Natural killer cell (primary cell): ENCODE data around the gene SEC16A. TPM values are rescaled to one million over a fixed set of nuclear protein-coding genes. Genes with fewer than 3 reads are reported as not detected.

Experiments used
- ATAC-seq, 3 donors: fragments of 150-1000 bp in 2 of 3; fragments of 200-7000 bp in 1 of 3; cut with Tn5 transposase; 1 replicate in 1 of 3; 2 replicates in 2 of 3; pipeline ENCODE4 v1.10.0; 2021; ENCODE audit warnings: mild to moderate bottlenecking in 2 of 3, moderate library complexity in 2 of 3
- DNase-seq, 2 donors: peaks; one replicate each; pipeline versions ENCODE4 v3.0.0 to v3.0.0-alpha.2; 2013 to 2021; ENCODE audit warnings: mixed read lengths in 1 of 2
- H3K27ac ChIP-seq: one replicate; pipeline ENCODE4 v1.5.1; 2013; ENCODE audit warnings: mild to moderate bottlenecking, low read length
- H3K27me3 ChIP-seq: one replicate; pipeline ENCODE4 v1.6.1; 2013; ENCODE audit warnings: low read length; ENCODE audit not compliant: control insufficient read depth, insufficient read depth
- H3K36me3 ChIP-seq: one replicate; pipeline ENCODE4 v1.6.1; 2013; ENCODE audit warnings: low read length; ENCODE audit not compliant: control insufficient read depth, insufficient read depth
- H3K4me1 ChIP-seq: one replicate; pipeline ENCODE4 v1.6.1; 2013; ENCODE audit warnings: low read length; ENCODE audit not compliant: control insufficient read depth, insufficient read depth
- H3K4me3 ChIP-seq: one replicate; pipeline ENCODE4 v1.5.1; 2013; ENCODE audit warnings: low read length
- H3K9me3 ChIP-seq: one replicate; pipeline ENCODE4 v1.6.1; 2013; ENCODE audit warnings: low read length; ENCODE audit not compliant: control insufficient read depth, insufficient read depth
- H3K27ac Mint-ChIP-seq, 2 donors: one replicate each; pipeline ENCODE4 v1.8.0; 2022; ENCODE audit warnings: mild to moderate bottlenecking in 2 of 2, mixed read lengths in 2 of 2, moderate library complexity in 1 of 2
- H3K27me3 Mint-ChIP-seq, 2 donors: one replicate each; pipeline ENCODE4 v1.8.0; 2022; ENCODE audit warnings: low read depth in 2 of 2, mixed read lengths in 2 of 2
- H3K36me3 Mint-ChIP-seq: one replicate; pipeline ENCODE4 v1.8.0; 2022; ENCODE audit warnings: mixed read lengths
- H3K4me1 Mint-ChIP-seq, 2 donors: one replicate each; pipeline ENCODE4 v1.8.0; 2022; ENCODE audit warnings: mixed read lengths in 2 of 2
- H3K4me3 Mint-ChIP-seq: one replicate; pipeline ENCODE4 v1.8.0; 2022; ENCODE audit warnings: mild to moderate bottlenecking, moderate library complexity, mixed read lengths
- H3K9me3 Mint-ChIP-seq, 2 donors: one replicate each; pipeline ENCODE4 v1.8.0; 2022; ENCODE audit warnings: mixed read lengths in 2 of 2
- WGBS: methylation state at CpG from one replicate; pipeline ENCODE4 v1.1.7; 2013; ENCODE audit warnings: missing lambda C conversion rate; ENCODE audit not compliant: insufficient coverage; 5-methylcytosine and 5-hydroxymethylcytosine counted together
- intact Hi-C: fragments of 100-400 bp; cut with micrococcal nuclease; formaldehyde crosslinking; loops from one replicate; pipeline ENCODE4 v1.14.2; 2022
- total RNA-seq, 4 donors: library from RNA; stranded (reverse); fragments of 120-200 nt in 1 of 4; gene quantifications; one replicate each; pipeline versions ENCODE4 v1.2.3 to v1.2.4, GENCODE V29; 2013 to 2022
- TF ChIP-seq, protein P1 (sequence below): fragments of 200-600 bp; IDR thresholded peaks from one replicate; pipeline ENCODE4 v1.8.0; 2022; ENCODE audit warnings: antibody characterized with exemption

SEC16A gene
- total RNA-seq, 3 donors from 2014 or later (not counting 1 experiment from before 2014, with no cell fraction given), result 84.3 to 89.0 (median 87.1) TPM

DNA sequence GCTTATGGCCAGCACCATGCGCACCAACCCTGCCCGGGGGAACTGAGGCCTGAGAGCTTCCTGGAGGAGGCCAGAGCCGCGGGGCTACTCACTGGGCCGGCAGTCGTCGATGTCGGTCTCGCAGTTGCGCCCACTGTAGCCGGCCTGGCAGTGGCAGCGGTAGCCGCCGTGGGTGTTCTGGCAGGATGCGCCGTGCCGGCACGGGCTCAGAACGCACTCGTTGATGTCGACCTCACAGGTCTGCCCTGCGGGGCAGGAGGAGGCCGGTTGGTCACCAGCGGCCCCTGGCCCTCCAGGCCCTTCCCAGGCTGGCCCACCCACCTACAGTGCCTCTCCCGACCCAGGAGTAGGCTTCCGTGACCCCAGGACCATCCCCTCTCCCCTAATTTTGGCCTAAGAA, 27.7 kb upstream of the SEC16A start:
- H3K27me3 Mint-ChIP-seq, result no peaks in the 10 kb centered on the region
- 94% methylated on average over 26 of the region's 26 CpGs for WGBS
- Histone ChIP-seq H3K27me3 (no peaks in the 10 kb centered on the region), H3K4me1 (peaks cover 11% of the 10 kb centered on the region), H3K4me3 (no peak overlapping the region), H3K36me3 (peaks cover 98% of the 10 kb centered on the region), H3K27ac (no peak overlapping the region), H3K9me3 (no peaks in the 10 kb centered on the region)
- no peak for ATAC-seq
- no peak for DNase-seq
- intact Hi-C loops, result no loop called here
- no peak overlapping the region for H3K27ac Mint-ChIP-seq
- H3K9me3 Mint-ChIP-seq, result no peaks in the 10 kb centered on the region
- no peak overlapping the region for H3K4me3 Mint-ChIP-seq
- H3K36me3 Mint-ChIP-seq, result no peaks in the 10 kb centered on the region
- H3K4me1 Mint-ChIP-seq, result no peaks in the 10 kb centered on the region
- TF ChIP-seq, protein P1, sequence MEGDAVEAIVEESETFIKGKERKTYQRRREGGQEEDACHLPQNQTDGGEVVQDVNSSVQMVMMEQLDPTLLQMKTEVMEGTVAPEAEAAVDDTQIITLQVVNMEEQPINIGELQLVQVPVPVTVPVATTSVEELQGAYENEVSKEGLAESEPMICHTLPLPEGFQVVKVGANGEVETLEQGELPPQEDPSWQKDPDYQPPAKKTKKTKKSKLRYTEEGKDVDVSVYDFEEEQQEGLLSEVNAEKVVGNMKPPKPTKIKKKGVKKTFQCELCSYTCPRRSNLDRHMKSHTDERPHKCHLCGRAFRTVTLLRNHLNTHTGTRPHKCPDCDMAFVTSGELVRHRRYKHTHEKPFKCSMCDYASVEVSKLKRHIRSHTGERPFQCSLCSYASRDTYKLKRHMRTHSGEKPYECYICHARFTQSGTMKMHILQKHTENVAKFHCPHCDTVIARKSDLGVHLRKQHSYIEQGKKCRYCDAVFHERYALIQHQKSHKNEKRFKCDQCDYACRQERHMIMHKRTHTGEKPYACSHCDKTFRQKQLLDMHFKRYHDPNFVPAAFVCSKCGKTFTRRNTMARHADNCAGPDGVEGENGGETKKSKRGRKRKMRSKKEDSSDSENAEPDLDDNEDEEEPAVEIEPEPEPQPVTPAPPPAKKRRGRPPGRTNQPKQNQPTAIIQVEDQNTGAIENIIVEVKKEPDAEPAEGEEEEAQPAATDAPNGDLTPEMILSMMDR, result no peak

DNA sequence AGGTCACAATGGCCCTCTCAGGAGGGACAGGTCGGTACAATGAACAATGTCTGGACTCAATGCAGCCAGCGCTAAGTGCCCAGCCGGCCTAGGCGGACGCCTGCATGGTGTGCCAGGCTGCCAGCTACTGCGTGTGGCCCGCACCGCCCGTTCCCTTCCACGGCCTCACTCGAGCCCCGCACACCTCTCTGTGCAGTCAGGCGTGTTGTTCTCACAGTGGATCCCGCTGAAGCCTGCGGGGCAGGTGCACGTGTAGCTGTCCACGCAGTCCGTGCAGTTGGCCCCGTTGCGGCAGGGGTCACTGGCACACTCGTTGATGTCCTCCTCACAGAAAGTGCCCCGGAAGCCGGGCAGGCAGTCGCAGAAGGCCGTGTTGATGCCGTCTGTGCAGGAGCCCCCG, 26.7 kb upstream of the SEC16A start:
- Histone ChIP-seq H3K36me3 (peaks cover 98% of the 10 kb centered on the region), H3K9me3 (no peaks in the 10 kb centered on the region), H3K27ac (no peak overlapping the region), H3K4me3 (no peak overlapping the region), H3K27me3 (no peaks in the 10 kb centered on the region), H3K4me1 (peaks cover 15% of the 10 kb centered on the region)
- TF ChIP-seq, protein P1, result no peak
- no peaks in the 10 kb centered on the region for H3K9me3 Mint-ChIP-seq
- intact Hi-C loops, result no loop called here
- no peaks in the 10 kb centered on the region for H3K4me1 Mint-ChIP-seq
- H3K4me3 Mint-ChIP-seq, result no peak overlapping the region
- H3K27ac Mint-ChIP-seq, result no peak overlapping the region
- WGBS, result 98% methylated on average over 27 of the region's 27 CpGs
- ATAC-seq (no peak), DNase-seq (no peak)
- H3K27me3 Mint-ChIP-seq, result no peaks in the 10 kb centered on the region
- no peaks in the 10 kb centered on the region for H3K36me3 Mint-ChIP-seq

DNA sequence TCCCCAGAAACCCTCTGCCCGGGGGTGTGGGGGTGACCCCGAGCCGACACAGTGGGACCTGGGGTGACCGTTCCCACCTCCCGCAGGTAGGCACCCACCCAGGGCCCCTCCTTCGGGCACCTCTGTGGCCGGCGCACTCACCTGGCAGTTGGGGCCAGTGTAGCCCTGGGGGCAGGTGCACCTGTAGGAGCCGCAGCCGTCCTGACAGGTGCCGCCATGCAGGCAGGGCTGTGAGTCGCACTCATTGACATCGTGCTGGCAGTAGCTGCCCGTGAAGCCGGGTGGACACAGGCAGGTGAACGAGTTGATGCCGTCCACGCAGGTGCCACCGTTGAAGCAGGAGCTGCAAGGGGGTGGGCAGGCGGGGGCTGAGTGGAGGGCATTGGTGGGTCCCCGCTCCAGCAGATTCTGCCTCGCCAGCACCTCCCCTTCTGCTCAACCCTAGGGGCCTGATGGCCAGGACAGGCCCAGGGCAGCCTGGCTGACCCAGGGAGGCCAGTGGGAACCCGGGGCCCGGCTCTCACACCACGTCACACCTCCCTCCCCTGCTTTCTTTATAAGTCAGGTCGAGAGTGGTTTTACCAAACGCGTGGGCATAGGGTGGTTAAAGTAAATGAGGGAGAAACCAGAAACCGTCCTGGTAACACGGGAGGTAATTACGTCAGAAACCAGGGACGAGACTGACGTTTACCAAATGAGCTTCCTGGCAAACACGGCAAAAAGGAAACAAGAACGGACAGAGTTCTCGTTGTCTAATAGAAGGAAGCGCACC, 26.1 kb upstream of the SEC16A start:
- no peak overlapping the region for H3K27ac ChIP-seq
- ATAC-seq (no peak), DNase-seq (no peak)
- Mint-ChIP-seq H3K27me3 (no peaks in the 10 kb centered on the region), H3K4me1 (no peaks in the 10 kb centered on the region), H3K4me3 (no peak overlapping the region), H3K27ac (no peak overlapping the region), H3K9me3 (no peaks in the 10 kb centered on the region), H3K36me3 (no peaks in the 10 kb centered on the region)
- no peaks in the 10 kb centered on the region for H3K27me3 ChIP-seq
- no peaks in the 10 kb centered on the region for H3K9me3 ChIP-seq
- H3K4me1 ChIP-seq, result peaks cover 15% of the 10 kb centered on the region
- intact Hi-C loops, result no loop called here
- WGBS, result 91% methylated on average over 35 of the region's 37 CpGs
- TF ChIP-seq, protein P1, result no peak
- peaks cover 98% of the 10 kb centered on the region for H3K36me3 ChIP-seq
- H3K4me3 ChIP-seq, result no peak overlapping the region

DNA sequence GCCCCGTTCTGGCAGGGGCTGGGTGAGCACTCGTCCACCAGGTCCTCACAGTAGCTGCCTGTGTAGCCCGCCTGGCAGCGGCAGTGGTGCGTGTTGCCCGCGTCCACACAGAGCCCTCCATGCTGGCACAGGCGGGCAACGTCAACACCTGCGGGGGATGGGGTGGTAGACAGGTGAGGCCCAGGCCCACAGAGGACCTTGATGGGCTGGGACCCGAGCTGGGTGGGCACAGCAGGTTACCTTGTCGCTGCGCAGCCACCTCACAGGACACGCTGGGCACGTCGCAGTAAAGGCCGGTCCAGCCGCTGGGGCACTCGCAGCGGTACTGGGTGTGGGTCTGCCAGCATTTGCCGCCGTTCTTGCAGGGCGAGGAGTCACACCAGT, 25.1 kb upstream of the SEC16A start:
- Mint-ChIP-seq H3K9me3 (no peaks in the 10 kb centered on the region), H3K27me3 (no peaks in the 10 kb centered on the region), H3K27ac (no peak overlapping the region), H3K4me1 (no peaks in the 10 kb centered on the region), H3K4me3 (no peak overlapping the region), H3K36me3 (no peaks in the 10 kb centered on the region)
- ATAC-seq (no peak), DNase-seq (no peak)
- Histone ChIP-seq H3K27me3 (no peaks in the 10 kb centered on the region), H3K36me3 (peaks cover 98% of the 10 kb centered on the region), H3K9me3 (no peaks in the 10 kb centered on the region), H3K4me3 (no peak overlapping the region), H3K27ac (no peak overlapping the region), H3K4me1 (peaks cover 15% of the 10 kb centered on the region)
- 96% methylated on average over 23 of the region's 23 CpGs for WGBS
- intact Hi-C loops, result no loop called here
- TF ChIP-seq, protein P1, result no peak
